Renal pelvis (tissue), 4 donors: Measurements from ENCODE around the gene SMURF2. TPM values are rescaled to one million over a fixed set of nuclear protein-coding genes. Genes with fewer than 3 reads are reported as not detected.

Source experiments
- DNase-seq: peaks from one replicate; pipeline ENCODE4 v3.0.0-alpha.2; 2013
- polyA plus RNA-seq, 3 donors: library from polyadenylated mRNA; unstranded; fragments of 120-200 nt; gene quantifications; one replicate each; pipeline ENCODE4 v1.2.1, GENCODE V29; 2013; ENCODE audit not compliant: insufficient read length in 3 of 3

Gene SMURF2
- polyA plus RNA-seq, 3 donors = 28.4 to 35.6 (median 33.3) TPM

DNA sequence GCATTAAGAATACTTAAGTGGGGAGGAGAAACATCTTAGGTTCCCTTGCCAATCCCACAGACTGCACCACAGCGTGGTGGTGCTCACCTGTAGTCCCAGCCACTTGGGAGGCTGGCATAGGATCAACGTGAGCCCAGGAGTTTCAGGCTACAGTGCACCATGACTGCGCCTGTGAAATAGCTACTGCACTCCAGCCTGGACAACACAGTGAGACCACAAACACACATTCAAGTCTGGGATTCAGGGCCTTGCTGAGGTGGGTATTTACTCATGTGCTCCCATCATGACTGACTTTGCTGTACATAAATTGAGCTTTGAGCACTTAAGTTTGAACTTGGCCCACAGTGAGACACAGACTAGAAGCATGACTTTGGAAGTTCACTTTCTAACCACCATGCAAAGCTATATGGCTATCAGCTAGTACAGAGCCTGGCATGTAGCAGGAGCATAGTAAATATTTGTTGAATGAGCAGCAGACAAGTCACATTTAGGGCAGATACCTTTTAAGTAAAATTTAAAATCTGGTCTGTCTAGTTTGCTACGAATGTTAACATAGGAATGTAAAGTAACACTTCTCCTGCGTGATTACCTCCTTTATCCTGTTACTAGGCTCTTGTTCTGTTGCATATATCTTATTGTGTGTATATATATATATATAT, 121.9 kb downstream of the SMURF2 start:
- no peak for DNase-seq

DNA sequence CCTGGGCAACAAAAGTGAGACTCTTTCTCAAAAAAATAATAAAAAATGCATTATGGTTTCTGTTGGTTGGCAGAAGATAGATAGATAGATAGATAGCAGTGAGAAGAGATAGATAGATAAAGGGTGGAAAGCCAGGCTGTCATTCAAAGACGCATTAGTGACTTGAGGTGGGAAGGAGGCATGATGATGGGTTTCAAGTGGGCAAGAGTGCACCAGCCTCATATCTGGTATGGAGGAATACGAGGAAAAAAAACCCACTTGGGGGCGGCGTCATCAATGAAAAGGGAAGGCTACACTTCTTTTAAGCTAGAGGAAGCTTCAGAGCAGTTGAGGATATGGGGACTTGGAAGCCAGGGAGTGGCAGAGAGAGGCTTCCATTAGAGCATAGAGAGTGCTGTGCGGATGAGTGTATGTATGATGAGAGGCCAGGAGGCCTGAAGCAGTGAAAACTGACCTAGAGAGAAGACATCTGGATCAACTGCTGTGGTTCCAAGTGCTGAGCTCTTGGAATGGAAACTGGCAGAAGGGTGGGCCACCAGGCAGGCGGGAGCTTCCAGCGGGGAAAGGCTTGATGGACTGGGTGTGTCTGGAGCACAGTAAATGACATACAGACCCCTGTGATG, 123.5 kb downstream of the SMURF2 start:
- no peak for DNase-seq

DNA sequence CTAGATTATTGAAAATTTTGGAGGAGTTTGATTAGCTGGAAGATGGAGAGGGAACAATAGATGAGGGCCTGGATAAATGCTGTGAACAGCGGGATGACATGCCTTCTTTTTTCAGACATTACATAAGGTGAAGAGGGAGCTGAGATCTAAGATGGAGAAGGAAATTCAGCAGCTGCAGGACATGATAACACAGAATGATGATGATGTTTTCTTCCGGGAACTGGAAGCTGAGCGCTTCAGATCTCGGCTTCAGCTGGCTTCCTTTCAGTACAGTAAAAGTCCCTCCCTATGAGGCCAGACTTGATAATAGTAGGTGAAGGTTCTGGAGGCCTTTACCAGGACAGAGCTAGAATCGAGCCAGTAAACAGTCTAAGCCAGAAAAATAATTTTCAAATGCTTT, 124.6 kb downstream of the SMURF2 start:
- DNase-seq = no peak

DNA sequence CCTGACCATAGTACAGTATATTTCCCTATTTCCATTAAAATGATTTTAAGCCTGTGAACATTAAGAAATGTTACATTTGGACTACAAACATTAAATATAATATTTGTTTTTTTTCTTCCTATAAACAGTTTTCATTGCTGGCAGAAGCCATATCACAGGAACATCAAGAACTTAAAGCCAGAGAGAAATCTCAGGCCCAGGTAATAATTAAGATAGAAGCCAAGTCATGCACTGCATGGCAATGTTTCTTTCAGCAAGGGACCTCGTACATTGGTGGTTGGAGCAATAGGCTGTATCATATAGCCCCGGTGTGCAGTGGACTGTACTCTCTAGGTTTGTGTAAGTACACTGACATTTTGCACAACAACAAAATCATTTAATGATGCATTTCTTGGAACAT, 125.2 kb downstream of the SMURF2 start:
- DNase-seq = no peak

DNA sequence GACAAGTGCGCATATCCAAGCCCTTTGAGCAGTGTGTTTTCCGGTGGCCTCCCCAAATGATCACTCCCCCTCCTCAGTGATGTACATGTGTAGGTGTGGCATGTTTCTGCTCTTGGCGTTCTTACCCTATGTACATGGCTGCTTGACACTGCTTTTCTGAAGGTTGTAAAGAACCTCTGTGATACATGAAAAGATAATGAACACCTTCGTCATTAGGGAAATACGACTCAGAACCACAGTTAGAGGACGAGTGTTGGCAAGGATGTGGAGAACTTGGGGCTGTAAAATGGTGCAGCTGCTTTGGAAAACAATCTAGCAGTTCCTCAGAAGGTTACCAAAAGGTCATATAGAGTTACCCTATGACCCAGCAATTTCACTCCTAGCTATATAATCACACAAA, 126.8 kb downstream of the SMURF2 start:
- DNase-seq = no peak

DNA sequence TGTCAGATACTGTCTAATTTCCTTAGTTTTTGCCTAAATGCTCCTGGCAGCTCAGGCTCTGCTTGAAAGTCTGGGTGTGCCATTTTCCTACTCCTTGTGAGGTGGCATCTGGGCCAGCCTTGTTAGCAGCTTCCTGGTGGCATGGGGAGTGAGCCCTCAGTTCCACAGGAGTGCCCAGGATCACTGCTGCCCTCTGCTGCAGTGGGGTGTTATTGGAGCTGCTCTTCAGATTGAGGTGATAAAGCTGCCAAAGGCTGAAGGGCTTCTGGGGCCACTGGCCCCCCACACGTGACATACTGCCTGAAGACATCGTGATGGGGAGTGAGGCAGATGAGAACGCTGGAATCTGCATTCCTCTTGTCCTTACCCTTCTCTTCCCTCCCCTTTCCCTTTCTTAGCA, 127.9 kb downstream of the SMURF2 start:
- DNase-seq = no peak

DNA sequence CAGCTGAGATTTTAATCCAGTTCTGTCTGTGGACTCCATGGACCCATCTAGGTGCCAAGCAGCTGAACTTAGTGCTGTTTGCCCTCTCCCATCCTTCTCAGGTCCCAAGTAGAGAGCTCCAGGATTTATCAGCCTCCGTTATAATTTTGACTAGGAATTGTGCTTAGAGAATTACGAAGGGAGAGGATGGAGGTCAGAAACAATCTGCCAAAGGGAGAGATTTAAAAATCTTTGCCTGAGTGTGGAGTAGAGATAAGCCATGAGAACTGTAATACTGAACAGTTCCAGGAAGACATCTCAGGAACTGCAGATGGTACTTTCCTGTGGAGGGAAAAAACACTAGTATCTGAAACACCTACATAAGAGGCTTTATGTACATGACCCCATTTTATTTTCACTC, 128.3 kb downstream of the SMURF2 start:
- DNase-seq = no peak

DNA sequence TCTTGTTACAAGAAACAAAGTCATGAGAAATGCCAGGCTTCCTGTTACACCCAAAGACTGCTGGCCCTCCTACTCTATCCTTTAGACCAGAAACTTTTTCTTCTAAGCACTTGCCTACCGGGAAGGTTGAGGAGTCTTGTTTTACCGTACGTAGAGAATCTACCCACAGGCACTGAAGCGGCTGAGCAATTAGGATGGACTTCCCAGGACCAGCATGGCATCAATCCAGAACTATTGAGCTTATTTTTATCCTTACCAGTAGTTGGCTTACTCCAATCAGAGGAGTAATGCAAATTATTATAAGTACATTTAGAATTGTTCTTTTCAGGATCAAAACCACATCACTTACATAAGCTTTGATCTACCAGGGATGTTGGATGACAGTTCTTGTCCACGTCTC, 129.7 kb downstream of the SMURF2 start:
- DNase-seq = no peak

DNA sequence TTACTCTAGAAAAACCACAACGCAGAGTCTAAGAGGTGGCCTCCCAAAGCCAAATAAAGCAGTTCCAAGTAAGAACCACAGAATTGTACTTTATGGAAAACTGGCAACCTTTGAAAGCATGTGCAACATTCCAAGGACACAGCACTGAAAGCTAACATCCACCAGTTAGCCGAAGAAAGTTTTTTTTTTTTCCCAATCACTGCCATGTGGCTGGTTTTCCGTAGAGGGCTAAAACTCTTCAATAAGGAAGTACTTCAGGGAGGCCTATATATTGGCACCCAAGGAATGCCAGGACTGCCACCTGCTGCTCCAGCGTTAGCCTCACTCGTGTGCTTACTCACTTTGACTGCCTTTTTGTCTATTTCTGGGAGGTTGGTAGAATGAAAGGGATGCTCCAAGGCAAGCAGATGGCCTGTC, 130.1 kb downstream of the SMURF2 start:
- DNase-seq = no peak

DNA sequence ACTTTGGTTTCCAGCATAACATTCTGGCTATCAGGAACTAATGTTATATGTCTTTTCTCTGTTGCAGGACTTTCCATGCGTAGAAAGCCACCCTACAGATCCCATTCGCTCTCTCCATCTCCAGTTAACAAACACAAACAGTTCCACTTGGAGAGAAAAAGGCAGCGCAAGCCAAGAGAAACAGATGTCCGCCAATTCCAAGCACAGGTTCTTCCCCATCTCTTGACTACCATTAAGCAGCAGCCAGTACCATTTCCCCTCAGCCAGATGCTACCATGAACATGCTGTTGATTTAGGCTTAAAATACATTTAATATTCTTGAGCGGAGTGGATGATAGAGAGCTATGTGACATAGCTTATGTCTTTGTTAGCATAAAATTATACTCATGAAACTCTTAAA, 132.9 kb downstream of the SMURF2 start:
- DNase-seq = no peak

DNA sequence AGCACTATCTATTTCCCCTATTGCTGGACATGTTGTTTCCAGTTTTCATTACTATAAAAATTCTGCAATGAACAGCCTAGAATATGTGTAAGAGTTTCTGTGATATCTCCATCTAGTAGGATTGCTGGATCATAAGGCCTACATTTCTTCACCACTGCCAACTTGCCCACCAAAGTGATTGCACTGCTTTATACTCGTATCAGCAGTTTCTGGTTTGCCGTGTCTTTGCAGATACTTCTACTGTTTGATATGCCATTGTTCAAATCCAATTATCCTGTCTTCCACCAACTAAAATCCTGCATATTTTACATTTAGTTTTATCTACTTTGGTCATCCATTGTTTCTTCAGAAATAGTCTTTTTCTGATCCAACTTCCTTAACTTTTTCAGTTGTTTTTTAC, 134.2 kb downstream of the SMURF2 start:
- DNase-seq = no peak

DNA sequence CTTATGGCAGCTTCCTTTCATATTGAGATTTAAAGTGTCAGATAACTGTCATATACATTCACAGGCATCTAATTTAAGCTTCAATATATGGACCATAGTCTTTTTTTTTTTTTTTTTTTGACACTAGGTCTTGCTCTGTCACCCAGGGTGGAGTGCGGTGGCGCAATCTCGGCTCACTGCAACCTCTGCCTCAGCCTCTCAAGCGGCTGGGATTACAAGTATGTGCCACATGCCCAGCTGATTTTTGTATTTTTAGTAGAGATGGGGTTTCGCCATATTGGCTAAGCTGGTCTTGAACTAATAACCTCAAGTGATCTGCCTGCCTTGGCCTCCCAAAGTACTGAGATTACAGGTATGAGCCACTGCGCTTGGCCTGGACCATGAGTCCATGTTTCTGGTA, 141.7 kb downstream of the SMURF2 start:
- no peak for DNase-seq

DNA sequence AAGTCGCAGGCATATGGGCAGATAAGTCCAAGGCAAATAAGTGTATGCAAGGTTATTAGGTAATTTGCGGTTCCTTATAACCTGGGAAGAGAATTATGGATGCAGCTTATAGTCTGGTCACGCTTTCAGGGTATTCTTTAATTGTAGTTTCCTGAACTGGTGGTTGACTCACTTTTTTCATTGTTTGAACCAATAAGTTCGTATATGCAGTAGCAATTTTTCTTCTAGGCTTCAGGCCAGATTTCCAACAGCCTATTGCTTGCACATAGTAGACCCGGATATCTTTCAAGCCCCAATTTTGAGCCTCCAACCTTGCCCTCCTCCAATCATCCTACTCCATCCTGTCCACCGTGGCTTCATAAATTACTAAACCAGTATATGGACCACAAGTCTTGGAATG, 142.5 kb downstream of the SMURF2 start:
- DNase-seq = no peak

DNA sequence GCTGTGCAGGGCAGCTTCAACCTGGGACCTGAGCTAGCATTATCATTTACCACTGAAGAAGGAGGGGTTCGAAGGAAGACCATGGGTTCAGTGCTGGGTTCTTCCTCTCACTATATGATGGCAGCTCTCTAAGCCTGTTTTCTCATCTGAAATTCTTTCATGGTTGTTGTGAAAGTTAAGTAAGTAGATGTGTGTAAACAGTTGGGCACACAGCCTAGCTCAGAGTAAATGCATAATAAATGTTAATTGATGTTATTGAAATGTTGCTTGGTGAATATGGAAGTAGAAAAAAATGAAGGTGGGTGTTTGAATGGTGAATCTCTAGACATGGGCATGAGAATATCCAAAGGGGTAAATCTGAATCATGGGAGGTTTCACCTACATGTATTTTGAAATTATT, 146.3 kb downstream of the SMURF2 start:
- no peak for DNase-seq

DNA sequence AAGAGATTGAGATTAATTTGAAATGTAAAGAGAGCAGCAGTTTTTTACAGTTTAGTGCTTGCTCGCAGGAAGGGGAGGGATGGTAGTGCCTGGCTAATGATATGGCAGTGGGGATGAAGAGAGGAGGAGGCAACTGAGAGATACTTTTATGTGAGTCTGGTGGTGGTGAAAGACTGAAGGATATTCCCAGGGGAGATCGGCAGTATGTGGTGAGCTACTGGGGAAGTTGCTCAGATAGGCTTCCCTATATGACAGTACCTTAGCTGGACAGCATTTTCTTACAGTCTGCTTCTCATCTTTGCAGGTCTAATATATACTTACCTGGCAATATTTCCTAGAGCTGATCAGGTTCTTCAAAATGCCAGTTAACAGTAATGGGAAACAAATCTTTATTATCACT, 146.7 kb downstream of the SMURF2 start:
- no peak for DNase-seq

DNA sequence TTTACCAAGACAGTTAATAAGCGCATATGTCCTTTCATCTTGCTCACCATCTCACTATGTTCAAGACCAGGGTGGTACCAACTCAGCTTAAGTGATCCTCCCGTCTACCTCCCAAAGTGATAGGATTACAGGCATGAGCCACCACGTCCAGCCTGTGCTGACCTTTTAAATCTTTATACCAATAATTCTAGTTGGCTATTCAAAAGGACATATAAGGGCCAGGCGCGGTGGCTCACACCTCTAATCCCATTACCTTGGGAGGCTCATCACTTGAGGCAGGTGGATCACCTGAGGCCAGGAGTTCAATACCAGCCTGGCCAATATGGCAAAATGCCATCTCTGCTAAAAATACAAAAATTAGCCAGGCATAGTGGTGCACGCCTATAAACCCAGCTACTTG, 152.9 kb downstream of the SMURF2 start:
- no peak for DNase-seq

DNA sequence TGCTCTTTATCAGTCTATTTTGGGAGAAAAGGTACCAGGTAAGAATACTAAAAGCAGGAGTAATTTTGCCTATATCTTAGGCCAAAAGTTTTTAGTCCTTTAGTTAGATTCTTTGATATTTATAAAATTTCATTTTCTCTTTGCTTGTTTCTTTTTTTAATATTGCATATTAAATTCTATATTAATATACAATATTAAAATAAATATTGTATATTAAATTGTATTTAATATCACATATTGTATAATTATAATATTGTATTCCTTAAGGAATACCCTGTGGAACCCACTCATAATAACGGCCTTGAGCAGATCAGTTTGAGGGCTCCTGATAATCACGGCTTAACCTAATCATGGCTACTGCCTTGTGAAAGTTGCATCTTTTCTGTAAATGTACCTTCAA, 153.4 kb downstream of the SMURF2 start:
- DNase-seq = no peak

DNA sequence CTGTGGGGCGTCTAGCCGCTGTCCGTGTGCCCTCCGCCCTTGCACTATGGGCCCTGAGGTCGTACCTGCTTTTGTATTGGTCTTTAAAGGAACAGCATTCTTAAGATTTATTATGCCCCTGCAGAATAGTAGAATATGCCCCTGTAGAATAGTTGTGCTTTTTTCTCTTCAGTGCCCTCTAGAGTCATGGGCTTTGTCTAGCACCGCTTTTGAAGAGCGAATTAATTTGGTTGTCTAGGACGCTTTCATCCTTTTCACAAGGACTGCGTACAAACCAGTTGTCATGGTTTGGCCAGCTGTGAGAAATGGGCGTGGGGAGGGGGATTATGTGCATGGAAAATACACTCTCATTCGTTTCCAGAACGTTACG, 154.7 kb downstream of the SMURF2 start:
- peak; percentile 87 for DNase-seq

DNA sequence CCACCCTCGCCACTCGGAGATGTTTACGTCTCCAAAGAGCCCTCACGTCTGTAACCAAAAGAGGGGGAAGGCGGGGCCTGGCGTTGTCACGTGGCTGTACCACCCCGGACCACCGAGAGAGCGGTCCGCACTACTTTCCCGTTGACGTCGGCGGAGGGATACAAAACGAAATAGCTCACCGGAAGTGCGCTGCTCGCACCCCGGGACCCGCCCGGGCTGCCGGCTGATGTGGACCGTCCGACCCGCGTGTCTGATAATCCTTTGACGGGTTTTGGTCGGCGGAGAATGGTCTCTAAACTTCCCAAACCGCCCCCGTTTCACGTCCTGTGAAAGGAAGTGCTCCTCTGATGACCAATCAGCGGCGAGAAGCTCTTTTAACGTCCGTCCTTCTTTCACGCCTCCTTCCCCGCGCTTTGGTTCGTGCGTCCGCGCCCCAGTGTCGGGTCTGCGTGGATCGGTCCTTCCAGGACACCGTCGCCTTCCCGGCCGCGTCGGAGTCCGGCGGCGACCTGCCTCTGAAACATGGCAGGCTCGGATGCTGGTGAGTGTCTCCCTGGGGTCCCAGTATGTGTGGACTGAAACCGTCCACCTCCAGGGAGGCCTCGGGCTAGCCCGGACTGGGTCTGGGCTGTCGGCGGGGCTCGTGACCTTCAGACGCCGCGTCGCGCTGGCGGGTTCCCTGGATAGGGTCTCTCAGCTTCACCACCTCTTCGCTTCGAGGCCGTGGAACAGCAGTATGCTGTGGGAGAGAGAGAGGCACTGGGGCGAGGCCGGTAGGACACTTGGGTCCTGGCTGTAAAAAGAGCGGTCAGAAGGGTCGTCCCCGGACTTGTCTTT, 155.3 kb downstream of the SMURF2 start, which contains the start of gene CEP95:
CEP95 (plus strand) TSS at position 402 of the 837 bp plus-strand sequence; CDS start at position 523, 121 bp downstream.
- DNase-seq = peak; percentile 97

DNA sequence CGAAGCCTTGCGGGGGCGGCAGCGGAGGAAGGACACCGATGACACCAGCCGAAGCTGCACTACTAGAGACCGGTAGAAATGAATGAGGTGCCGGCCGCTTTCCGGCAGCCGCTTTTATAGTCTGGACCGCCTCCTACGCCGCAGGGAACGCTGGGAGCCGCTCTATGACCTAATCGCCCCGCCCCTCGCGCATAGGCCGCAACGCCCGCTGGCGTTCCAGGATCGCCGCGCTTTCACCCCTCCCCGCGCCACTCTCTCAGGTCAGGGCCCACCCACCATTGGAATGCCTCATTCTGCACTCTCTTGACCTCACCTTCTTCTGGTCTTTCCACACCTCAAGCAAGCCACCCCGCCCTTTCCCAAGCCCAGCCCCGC, 155.9 kb downstream of the SMURF2 start, which contains the start of gene DDX5:
DDX5 (minus strand) TSS at position 89 of the 375 bp plus-strand sequence. CDS start 170 bp downstream, outside the sequence.
- DNase-seq = peak; percentile 96

DNA sequence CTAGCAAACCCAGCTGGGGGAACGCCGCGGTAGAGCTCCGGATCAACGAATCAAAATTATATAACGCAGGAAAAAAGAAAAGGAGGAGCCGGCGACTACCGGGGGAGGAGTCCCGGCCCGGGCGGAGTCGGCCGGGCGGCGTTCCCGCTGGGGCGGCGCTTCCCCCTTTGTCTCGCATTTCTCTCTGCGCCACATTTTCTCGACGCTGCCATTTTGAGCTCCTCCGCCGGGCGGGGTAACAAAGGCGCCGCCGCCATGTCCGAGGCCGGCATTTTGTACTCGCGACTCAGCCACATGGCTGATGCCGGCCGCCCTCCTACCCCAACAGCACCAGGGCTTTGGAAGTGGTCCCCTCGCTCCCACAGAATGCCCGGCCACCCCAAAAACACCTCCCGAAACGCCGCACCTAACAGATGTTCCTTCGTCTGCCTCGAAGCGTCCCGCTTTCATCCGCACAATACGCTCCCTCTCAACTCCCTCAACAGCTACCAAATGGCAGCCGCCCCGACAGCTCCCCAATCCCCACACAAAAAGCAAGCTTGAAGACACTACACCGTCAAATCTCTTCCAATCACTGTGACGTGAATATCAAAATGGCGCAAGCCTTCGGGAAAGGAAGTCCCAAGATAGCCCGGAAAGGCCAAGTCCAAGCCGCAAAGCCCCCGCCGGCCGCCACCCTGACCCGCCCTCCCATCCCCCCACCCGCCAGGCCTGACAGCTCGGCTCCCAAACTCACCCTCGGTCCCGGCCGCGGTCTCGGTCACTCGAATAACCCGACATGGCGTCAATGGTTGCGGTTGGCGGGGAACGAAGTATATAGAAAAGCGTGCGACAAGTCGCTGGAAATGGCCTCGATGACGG, 156.5 kb downstream of the SMURF2 start:
- peak; percentile 94 for DNase-seq

DNA sequence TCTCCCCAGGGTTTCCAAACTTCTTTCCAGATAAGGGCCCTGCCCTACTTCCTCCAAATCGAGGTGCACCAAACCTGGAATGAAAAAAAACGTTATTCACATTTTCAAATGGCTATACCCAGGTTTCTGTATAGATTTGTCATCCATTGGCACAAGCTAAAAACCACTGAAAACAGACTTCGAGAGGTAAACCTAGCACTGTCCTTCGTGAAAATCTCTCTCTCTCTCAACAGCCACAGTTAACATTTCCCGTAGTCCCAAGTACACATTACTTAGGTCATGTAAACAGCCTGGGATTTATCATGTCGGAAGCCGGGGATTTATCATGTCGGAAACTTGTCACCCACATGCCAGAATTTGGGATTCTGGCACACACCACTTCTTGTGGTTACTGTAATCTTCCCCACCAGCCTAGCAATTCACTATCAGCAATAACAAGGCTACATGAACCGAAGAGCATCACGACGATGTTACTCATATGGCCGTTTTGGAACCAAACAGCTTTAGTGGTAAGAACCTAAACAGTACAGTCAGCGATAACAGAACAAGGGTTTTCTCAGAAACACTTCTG, 157.3 kb downstream of the SMURF2 start:
- peak; percentile 42 for DNase-seq
